HepG2 (cell line): ENCODE measurements around the gene PIGL. TPM values are rescaled to one million over a fixed set of nuclear protein-coding genes. Genes with fewer than 3 reads are reported as not detected.
A peak's percentile ranks its signal among the peaks of the same experiment; 100 is the strongest.

ENCODE experiments used
- ETV5 ChIP-seq: IDR thresholded peaks from 2 replicates; pipeline ENCODE4 v1.6.1; 2018; ENCODE audit warnings: missing biosample characterization, missing genetic modification reagents, inconsistent platforms, borderline replicate concordance
- GATAD2A ChIP-seq: IDR thresholded peaks from 2 replicates; pipeline ENCODE4 v1.6.1; 2016
- HNF4G ChIP-seq, 2 experiments: sonication (generic) in 1 of 2; formaldehyde crosslinking in 1 of 2; IDR thresholded peaks; 2 replicates each; pipeline versions ENCODE4 v1.4.0 to v1.6.1; 2011 to 2020; ENCODE audit warnings: borderline replicate concordance in 2 of 2, low read depth in 2 of 2, mild to moderate bottlenecking in 2 of 2, low read length in 1 of 2, missing genetic modification reagents in 1 of 2, moderate library complexity in 1 of 2
- MEF2D ChIP-seq: sonication (generic); formaldehyde crosslinking; IDR thresholded peaks from 2 replicates; pipeline ENCODE4 v1.5.1; 2020; ENCODE audit warnings: mild to moderate bottlenecking, missing genetic modification reagents
- NFIC ChIP-seq: IDR thresholded peaks from 2 replicates; pipeline ENCODE4 v1.6.1; 2012; ENCODE audit warnings: mild to moderate bottlenecking, low read length, inconsistent platforms
- NR2F2 ChIP-seq: IDR thresholded peaks from 2 replicates; pipeline ENCODE4 v1.6.1; 2012; ENCODE audit warnings: low read depth, inconsistent platforms, borderline replicate concordance
- SOX6 ChIP-seq, 2 experiments: fragments of 450-650 bp in 1 of 2; sonication (generic) in 1 of 2; formaldehyde crosslinking in 1 of 2; IDR thresholded peaks; 2 replicates each; pipeline versions ENCODE4 v1.4.0 to v1.6.1; 2017 to 2020; ENCODE audit warnings: antibody characterized with exemption in 1 of 2, mild to moderate bottlenecking in 1 of 2, missing genetic modification reagents in 1 of 2
- SP1 ChIP-seq, 2 experiments: fragments of 450-650 bp in 1 of 2; sonication (generic) in 1 of 2; formaldehyde crosslinking in 1 of 2; IDR thresholded peaks; 2 replicates each; pipeline versions ENCODE4 v1.4.0 to v1.6.1; 2016 to 2020; ENCODE audit warnings: missing genetic modification reagents in 1 of 2
- TARDBP ChIP-seq: sonication (generic); formaldehyde crosslinking; IDR thresholded peaks from 2 replicates; pipeline ENCODE4 v1.8.0; 2022; ENCODE audit warnings: mild to moderate bottlenecking, missing genetic modification reagents
- ZBTB40 ChIP-seq, 2 experiments: fragments of 450-650 bp in 1 of 2; sonication (generic) in 1 of 2; formaldehyde crosslinking in 1 of 2; IDR thresholded peaks; 2 replicates each; pipeline versions ENCODE4 v1.6.1 to v1.8.0; 2016 to 2022; ENCODE audit warnings: antibody characterized with exemption in 1 of 2, mild to moderate bottlenecking in 1 of 2, missing genetic modification reagents in 1 of 2
- ZNF343 ChIP-seq: sonication (generic); formaldehyde crosslinking; IDR thresholded peaks from 2 replicates; pipeline ENCODE4 v1.4.0; 2020; ENCODE audit warnings: mild to moderate bottlenecking, missing genetic modification reagents
- polyA plus RNA-seq, 8 experiments: library from polyadenylated mRNA; depleted of rRNA in 3 of 8; stranded (reverse) in 7 of 8; unstranded in 1 of 8; fragments of >200 nt; fragmentation: Illumina TruSeq in 4 of 8; extraction: Trizol in 4 of 8; gene quantifications; 2 replicates each; pipeline versions ENCODE4 v1.2.1 to v1.2.3, GENCODE V29; 2011 to 2016; ENCODE audit warnings: low read depth in 4 of 8, missing spikeins in 1 of 8, mixed read lengths in 1 of 8; ENCODE audit not compliant: insufficient read depth in 1 of 8
- total RNA-seq, 5 experiments: library from RNA; depleted of rRNA; stranded (reverse); fragments of >200 nt; fragmentation: Illumina TruSeq; extraction: Trizol; gene quantifications; 2 replicates each; pipeline ENCODE4 v1.2.3, GENCODE V29; 2016; ENCODE audit warnings: low read depth in 1 of 5
- TF ChIP-seq, protein P1 (sequence below): IDR thresholded peaks from 2 replicates; pipeline ENCODE4 v1.6.1; 2018; ENCODE audit warnings: missing genetic modification reagents, mild to moderate bottlenecking, missing compliant biosample characterization
- TF ChIP-seq, protein P2 (sequence below): sonication (generic); formaldehyde crosslinking; IDR thresholded peaks from 2 replicates; pipeline ENCODE4 v1.4.0; 2020; ENCODE audit warnings: missing genetic modification reagents, mild to moderate bottlenecking, borderline replicate concordance
- TF ChIP-seq, protein P3 (sequence below): IDR thresholded peaks from 2 replicates; pipeline ENCODE4 v1.6.1; 2016; ENCODE audit warnings: low read depth, borderline replicate concordance

Gene PIGL
- total and polyA plus RNA-seq, 2 of the 13 experiments (the other 11 are each of a cell fraction or from before 2014, with no cell fraction given), result 28.5 to 63.8 TPM

DNA sequence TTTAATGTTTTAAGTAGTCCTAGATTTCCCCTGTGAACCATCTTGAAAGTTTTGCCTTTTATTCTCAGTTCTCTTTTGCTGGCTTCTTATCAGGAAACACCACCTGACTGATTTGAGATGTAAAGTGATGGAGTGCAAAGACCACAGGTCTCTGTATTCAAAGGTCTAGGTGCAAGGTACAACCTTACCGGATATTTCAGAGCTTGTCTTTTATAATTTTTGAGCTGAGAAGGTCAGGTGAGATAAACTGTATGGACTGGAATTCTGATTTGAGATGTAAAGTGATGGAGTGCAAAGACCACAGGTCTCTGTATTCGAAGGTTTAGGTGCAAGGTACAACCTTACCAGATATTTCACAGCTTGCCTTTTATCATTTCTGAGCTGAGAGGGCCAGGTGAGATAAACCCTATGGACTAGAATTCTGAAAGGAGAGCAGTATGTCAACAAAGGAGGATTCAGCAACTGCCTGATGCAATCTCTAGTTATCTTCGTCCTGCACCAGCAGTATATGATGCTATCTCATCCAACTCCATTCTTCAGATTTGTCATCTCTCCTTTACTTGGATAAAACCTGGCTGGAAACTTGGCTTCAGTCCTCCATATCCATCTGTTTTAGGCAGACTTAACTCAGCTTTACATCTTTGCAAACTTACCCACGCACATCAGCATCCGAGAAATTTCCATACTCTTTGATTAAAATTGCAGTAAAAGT is 72.0 kb downstream of the PIGL start (continued):
- TF ChIP-seq, protein P1, sequence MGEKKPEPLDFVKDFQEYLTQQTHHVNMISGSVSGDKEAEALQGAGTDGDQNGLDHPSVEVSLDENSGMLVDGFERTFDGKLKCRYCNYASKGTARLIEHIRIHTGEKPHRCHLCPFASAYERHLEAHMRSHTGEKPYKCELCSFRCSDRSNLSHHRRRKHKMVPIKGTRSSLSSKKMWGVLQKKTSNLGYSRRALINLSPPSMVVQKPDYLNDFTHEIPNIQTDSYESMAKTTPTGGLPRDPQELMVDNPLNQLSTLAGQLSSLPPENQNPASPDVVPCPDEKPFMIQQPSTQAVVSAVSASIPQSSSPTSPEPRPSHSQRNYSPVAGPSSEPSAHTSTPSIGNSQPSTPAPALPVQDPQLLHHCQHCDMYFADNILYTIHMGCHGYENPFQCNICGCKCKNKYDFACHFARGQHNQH, result peak; percentile 58; the same call in 1 of the 2 replicates
- TF ChIP-seq ZBTB40 (IDR thresholded peaks at IDR 0.05), result no peak
- no peak for TF ChIP-seq ZBTB40 (CRISPR knock-in tag; IDR thresholded peaks at IDR 0.05)
- peak; percentile 54; the same call in 1 of the 2 replicates for TF ChIP-seq NFIC
- peak; percentile 18; the same call in 1 of the 2 replicates for TF ChIP-seq MEF2D
- TF ChIP-seq GATAD2A (CRISPR knock-in tag), result peak; percentile 95
- TF ChIP-seq, protein P2, sequence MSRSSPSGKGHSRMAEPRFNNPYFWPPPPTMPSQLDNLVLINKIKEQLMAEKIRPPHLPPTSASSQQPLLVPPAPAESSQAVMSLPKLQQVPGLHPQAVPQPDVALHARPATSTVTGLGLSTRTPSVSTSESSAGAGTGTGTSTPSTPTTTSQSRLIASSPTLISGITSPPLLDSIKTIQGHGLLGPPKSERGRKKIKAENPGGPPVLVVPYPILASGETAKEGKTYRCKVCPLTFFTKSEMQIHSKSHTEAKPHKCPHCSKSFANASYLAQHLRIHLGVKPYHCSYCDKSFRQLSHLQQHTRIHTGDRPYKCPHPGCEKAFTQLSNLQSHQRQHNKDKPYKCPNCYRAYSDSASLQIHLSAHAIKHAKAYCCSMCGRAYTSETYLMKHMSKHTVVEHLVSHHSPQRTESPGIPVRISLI (CRISPR knock-in tag), result peak; percentile 18; the same call in 1 of the 2 replicates
- peak; percentile 86 for TF ChIP-seq HNF4G (IDR thresholded peaks at IDR 0.05; ENCODE audit: borderline replicate concordance, low read depth, low read length)
- TF ChIP-seq HNF4G (CRISPR knock-in tag; IDR thresholded peaks at IDR 0.05; ENCODE audit: borderline replicate concordance, low read depth), result peak; percentile 80; the same call in 1 of the 2 replicates
- no peak for TF ChIP-seq ZNF343 (CRISPR knock-in tag)
- 0 out of 2 replicates have a peak, but pooled peaks have one; percentile 12 for TF ChIP-seq NR2F2
- no peak for TF ChIP-seq SOX6 (IDR thresholded peaks at IDR 0.05)
- TF ChIP-seq SOX6 (CRISPR knock-in tag; IDR thresholded peaks at IDR 0.05), result peak; percentile 87
- TF ChIP-seq SP1 (IDR thresholded peaks at IDR 0.05), result no peak
- no peak for TF ChIP-seq SP1 (CRISPR knock-in tag; IDR thresholded peaks at IDR 0.05)
- TF ChIP-seq, protein P3, sequence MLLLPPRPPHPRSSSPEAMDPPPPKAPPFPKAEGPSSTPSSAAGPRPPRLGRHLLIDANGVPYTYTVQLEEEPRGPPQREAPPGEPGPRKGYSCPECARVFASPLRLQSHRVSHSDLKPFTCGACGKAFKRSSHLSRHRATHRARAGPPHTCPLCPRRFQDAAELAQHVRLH (CRISPR knock-in tag), result no peak
- TF ChIP-seq ETV5 (CRISPR knock-in tag), result peak; percentile 57; the same call in 1 of the 2 replicates
- 0 out of 2 replicates have a peak, but pooled peaks have one; percentile 22 for TF ChIP-seq TARDBP (CRISPR knock-in tag)
